Adipose tissue (tissue), 3 donors: ENCODE data around the gene RBBP7. TPM values are rescaled to one million over a fixed set of nuclear protein-coding genes. Genes with fewer than 3 reads are reported as not detected.
"Not testable (repeated sequence)": the region's sequence is repeated elsewhere in the genome, so short reads cannot be mapped to it uniquely, and the experiment has no call there.

Experiments
- H3K27ac ChIP-seq: one replicate; pipeline ENCODE4 v1.5.1; 2013; ENCODE audit warnings: low read depth, low read length
- WGBS, 3 donors: extraction: QIAGEN DNeasy Blood & Tissue Kit; methylation state at CpG; one replicate each; pipeline ENCODE4 v1.1.7; 2013; 5-methylcytosine and 5-hydroxymethylcytosine counted together
- polyA plus RNA-seq, 3 donors: library from polyadenylated mRNA; stranded (reverse); fragments of 200-250 nt; gene quantifications; one replicate each; pipeline ENCODE4 v1.2.3, GENCODE V29; 2013
- donor health status: healthy with polysubstance abuse.
- donor health status: Bipolar disorder and iron deficiency.
- donor health status: healthy.

The RBBP7 gene
- polyA plus RNA-seq, 3 donors: 46.0 to 63.5 (median 55.4) TPM

- peak overlapping the region; percentile 3 for H3K27ac ChIP-seq
- WGBS, 3 donors: 0 to 7% (median 1%) methylated on average over 15 to 80 of the region's 92 CpGs
These were observed 618 bp downstream of the RBBP7 start for GRCh38 chrX:16869393-16870094.

- no peak overlapping the region for H3K27ac ChIP-seq
- WGBS, 3 donors: 6 to 33% (median 6%) methylated on average over 7 of the region's 7 CpGs
These were observed 1.2 kb downstream of the RBBP7 start for GRCh38 chrX:16868920-16869319.

- H3K27ac ChIP-seq: no peak overlapping the region
- WGBS, 3 donors: 87 to 93% (median 92%) methylated on average over 6 of the region's 6 CpGs
These were observed 2.2 kb downstream of the RBBP7 start for GRCh38 chrX:16867947-16868346.

- no peak overlapping the region for H3K27ac ChIP-seq
- 82 to 87% (median 85%) methylated on average over 2 of the region's 2 CpGs for WGBS, 3 donors
These were observed 7.3 kb downstream of the RBBP7 start for GRCh38 chrX:16862829-16863228.

GRCh38 chrX:16856744-16857143, 13.4 kb downstream of the RBBP7 start:
- no peak overlapping the region for H3K27ac ChIP-seq

GRCh38 chrX:16856076-16856404, 14.1 kb downstream of the RBBP7 start:
- 79 to 90% (median 83%) methylated on average over 2 of the region's 2 CpGs for WGBS, 3 donors
- not testable (repeated sequence) for H3K27ac ChIP-seq

- H3K27ac ChIP-seq: no peak overlapping the region
- WGBS, 3 donors: 92 to 95% (median 93%) methylated on average over 4 to 5 of the region's 5 CpGs
These were observed 14.6 kb downstream of the RBBP7 start for GRCh38 chrX:16855363-16856075.

GRCh38 chrX:16853537-16853936, 16.6 kb downstream of the RBBP7 start:
- WGBS, 3 donors: 87 to 100% (median 91%) methylated on average over 3 of the region's 3 CpGs

GRCh38 chrX:16852617-16853179, 17.5 kb downstream of the RBBP7 start:
- WGBS, 3 donors: 90 to 98% (median 95%) methylated on average over 12 of the region's 12 CpGs
- no peak overlapping the region for H3K27ac ChIP-seq

More at GRCh38 chrX:16853537-16853936, 16.6 kb downstream of the RBBP7 start:
- no peak overlapping the region for H3K27ac ChIP-seq

- H3K27ac ChIP-seq: no peak overlapping the region
- WGBS, 3 donors: 93 to 98% (median 94%) methylated on average over 3 of the region's 3 CpGs
These were observed 18.3 kb downstream of the RBBP7 start for GRCh38 chrX:16851827-16852226.

- no peak overlapping the region for H3K27ac ChIP-seq
- WGBS, 3 donors: 52 to 73% (median 57%) methylated on average over 1 of the region's 1 CpG
These were observed 18.7 kb downstream of the RBBP7 start for GRCh38 chrX:16851421-16851820.

GRCh38 chrX:16848541-16848940, 21.6 kb downstream of the RBBP7 start:
- H3K27ac ChIP-seq: no peak overlapping the region
- WGBS, 3 donors: 72 to 78% (median 77%) methylated on average over 6 of the region's 6 CpGs

GRCh38 chrX:16845686-16846085, 24.5 kb downstream of the RBBP7 start:
- H3K27ac ChIP-seq: no peak overlapping the region
- 75 to 82% (median 76%) methylated on average over 2 of the region's 2 CpGs for WGBS, 3 donors

GRCh38 chrX:16843208-16843909, 26.8 kb downstream of the RBBP7 start:
- H3K27ac ChIP-seq: no peak overlapping the region
- WGBS, 3 donors: 38 to 78% (median 56%) methylated on average over 3 of the region's 3 CpGs

GRCh38 chrX:16842684-16843083, 27.5 kb downstream of the RBBP7 start:
- H3K27ac ChIP-seq: no peak overlapping the region
- WGBS, 3 donors: 41 to 88% (median 84%) methylated on average over 3 of the region's 3 CpGs

- WGBS, 3 donors: 83 to 92% (median 87%) methylated on average over 14 of the region's 14 CpGs
These were observed 30.2 kb downstream of the RBBP7 start for GRCh38 chrX:16839852-16840460.

GRCh38 chrX:16839219-16839851, 30.8 kb downstream of the RBBP7 start:
- WGBS, 3 donors: 62 to 85% (median 75%) methylated on average over 5 of the region's 5 CpGs

More at GRCh38 chrX:16839852-16840460, 30.2 kb downstream of the RBBP7 start:
- no peak overlapping the region for H3K27ac ChIP-seq

More at GRCh38 chrX:16839219-16839851, 30.8 kb downstream of the RBBP7 start:
- no peak overlapping the region for H3K27ac ChIP-seq
